GM12878 (cell line): Measurements from ENCODE around the gene GTPBP4. TPM values are rescaled to one million over a fixed set of nuclear protein-coding genes. Genes with fewer than 3 reads are reported as not detected.

ENCODE experiments used
- CBFB ChIP-seq: IDR thresholded peaks from 2 replicates; pipeline ENCODE4 v1.6.1; 2016; ENCODE audit warnings: antibody characterized with exemption, low read depth
- CBX5 ChIP-seq: sonication (generic); IDR thresholded peaks from 2 replicates; pipeline ENCODE4 v1.6.1; 2016; ENCODE audit warnings: low read depth, moderate library complexity, mild to moderate bottlenecking, inconsistent platforms
- FOXM1 ChIP-seq: IDR thresholded peaks from 2 replicates; pipeline ENCODE4 v1.6.1; 2012; ENCODE audit warnings: low read depth, mild to moderate bottlenecking, inconsistent platforms, low read length, moderate library complexity
- IKZF2 ChIP-seq, 2 experiments: fragments of 450-650 bp; IDR thresholded peaks; 2 replicates each; pipeline ENCODE4 v1.6.1; 2017; ENCODE audit warnings: mild to moderate bottlenecking in 2 of 2, moderate library complexity in 2 of 2
- MTA3 ChIP-seq: IDR thresholded peaks from 2 replicates; pipeline ENCODE4 v1.6.1; 2012; ENCODE audit warnings: low read length, inconsistent platforms, borderline replicate concordance
- NR2F1 ChIP-seq: fragments of 450-650 bp; conservative IDR thresholded peaks from 2 replicates; pipeline ENCODE4 v1.6.1; 2017; ENCODE audit warnings: mild to moderate bottlenecking
- POLR2AphosphoS5 ChIP-seq: IDR thresholded peaks from 2 replicates; pipeline ENCODE4 v1.6.1; 2011; ENCODE audit warnings: mild to moderate bottlenecking, low read length, inconsistent platforms
- RBBP5 ChIP-seq: fragments of 200-600 bp; sonication (generic); conservative IDR thresholded peaks from 2 replicates; pipeline ENCODE4 v1.6.1; 2016
- RCOR1 ChIP-seq: conservative IDR thresholded peaks from 2 replicates; pipeline ENCODE4 v1.6.1; 2012; ENCODE audit warnings: low read depth, low read length, improper control_type of control experiment
- SMAD1 ChIP-seq: fragments of 450-650 bp; IDR thresholded peaks from 2 replicates; pipeline ENCODE4 v1.6.1; 2018; ENCODE audit warnings: mild to moderate bottlenecking, low read depth; ENCODE audit not compliant: partially characterized antibody
- TCF12 ChIP-seq: IDR thresholded peaks from 2 replicates; pipeline ENCODE4 v1.6.1; 2011; ENCODE audit warnings: low read depth, mild to moderate bottlenecking, low read length
- YY1 ChIP-seq: IDR thresholded peaks from 2 replicates; pipeline ENCODE4 v1.6.1; 2011; ENCODE audit warnings: low read depth, mild to moderate bottlenecking, low read length
- ZBTB11 ChIP-seq: fragments of 450-650 bp; formaldehyde crosslinking; IDR thresholded peaks from 2 replicates; pipeline ENCODE4 v1.5.0; 2022; ENCODE audit warnings: mild to moderate bottlenecking, missing genetic modification characterization
- ZBTB4 ChIP-seq: fragments of 450-650 bp; formaldehyde crosslinking; IDR thresholded peaks from 2 replicates; pipeline ENCODE4 v1.4.0; 2022; ENCODE audit warnings: mild to moderate bottlenecking, moderate library complexity
- polyA plus RNA-seq, 11 experiments: library from polyadenylated mRNA; depleted of rRNA in 4 of 11; unstranded in 6 of 11; stranded (reverse) in 5 of 11; fragments of >200 nt; fragmentation: Nextera tagmentation in 4 of 11; fragmentation: Illumina TruSeq in 1 of 11; extraction: Ambion mirVana in 4 of 11; extraction: Trizol in 1 of 11; gene quantifications; 1 replicate in 1 of 11; 2 replicates in 10 of 11; pipeline versions ENCODE4 v1.2.1 to v1.2.3, GENCODE V29; 2011 to 2016; ENCODE audit warnings: inconsistent platforms in 2 of 11, missing spikeins in 2 of 11, low read depth in 1 of 11
- total RNA-seq, 4 experiments: library from RNA; depleted of rRNA in 3 of 4; stranded (reverse); fragments of >200 nt in 3 of 4; fragmentation: Illumina TruSeq in 1 of 4; extraction: Trizol in 1 of 4; gene quantifications; 2 replicates each; pipeline versions ENCODE4 v1.2.1 to v1.2.3, GENCODE V29; 2013 to 2021

Gene GTPBP4
- total and polyA plus RNA-seq, 10 of the 15 experiments (the other 5 are each of a cell fraction or from before 2014, with no cell fraction given), result 58.5 to 118 (median 71.4) TPM

- TF ChIP-seq POLR2AphosphoS5 (no peak), CBX5 (no peak), TCF12 (peak; percentile 86), ZBTB4 (CRISPR knock-in tag) (no peak), CBFB (no peak), YY1 (no peak), ZBTB11 (no peak), IKZF2 (IDR thresholded peaks at IDR 0.05) (peak; percentile 28 to 38; a peak in 2 of 4 replicates), RBBP5 (no peak), SMAD1 (no peak), MTA3 (no peak), NR2F1 (no peak), FOXM1 (no peak), RCOR1 (no peak)
- TF ChIP-seq, all 136 proteins: peak for 17
These were observed 14.0 kb upstream of the GTPBP4 start (continued) for GRCh38 chr10:974038-974784.
